Ectodermal cell (in vitro differentiated cells): ENCODE results near the gene PC.
A peak's percentile ranks its signal among the peaks of the same experiment; 100 is the strongest.

Source experiments
- H3K27ac ChIP-seq: 2 replicates; pipeline ENCODE4 v1.7.0; 2013; ENCODE audit warnings: mild to moderate bottlenecking, low read depth, low read length; ENCODE audit not compliant: insufficient read depth, poor library complexity, severe bottlenecking
- H3K27me3 ChIP-seq: 2 replicates; pipeline ENCODE4 v1.7.0; 2013; ENCODE audit warnings: mild to moderate bottlenecking, low read length; ENCODE audit not compliant: insufficient read depth, control insufficient read depth, poor library complexity, severe bottlenecking
- H3K36me3 ChIP-seq: one replicate; pipeline ENCODE4 v1.7.0; 2013; ENCODE audit warnings: low read length; ENCODE audit not compliant: control insufficient read depth, insufficient read depth
- H3K4me1 ChIP-seq: one replicate; pipeline ENCODE4 v1.7.0; 2013; ENCODE audit warnings: low read length; ENCODE audit not compliant: control insufficient read depth, insufficient read depth
- H3K4me3 ChIP-seq: 2 replicates; pipeline ENCODE4 v1.7.0; 2013; ENCODE audit warnings: low read depth, low read length, control low read depth; ENCODE audit not compliant: insufficient read depth
- H3K9me3 ChIP-seq: 2 replicates; pipeline ENCODE4 v1.7.0; 2013; ENCODE audit warnings: mild to moderate bottlenecking, low read length, moderate library complexity; ENCODE audit not compliant: control insufficient read depth
- WGBS, 2 experiments: methylation state at CpG; one replicate each; pipeline ENCODE4 v1.1.7; 2013; ENCODE audit warnings: missing lambda C conversion rate in 2 of 2; 5-methylcytosine and 5-hydroxymethylcytosine counted together

The PC gene

DNA sequence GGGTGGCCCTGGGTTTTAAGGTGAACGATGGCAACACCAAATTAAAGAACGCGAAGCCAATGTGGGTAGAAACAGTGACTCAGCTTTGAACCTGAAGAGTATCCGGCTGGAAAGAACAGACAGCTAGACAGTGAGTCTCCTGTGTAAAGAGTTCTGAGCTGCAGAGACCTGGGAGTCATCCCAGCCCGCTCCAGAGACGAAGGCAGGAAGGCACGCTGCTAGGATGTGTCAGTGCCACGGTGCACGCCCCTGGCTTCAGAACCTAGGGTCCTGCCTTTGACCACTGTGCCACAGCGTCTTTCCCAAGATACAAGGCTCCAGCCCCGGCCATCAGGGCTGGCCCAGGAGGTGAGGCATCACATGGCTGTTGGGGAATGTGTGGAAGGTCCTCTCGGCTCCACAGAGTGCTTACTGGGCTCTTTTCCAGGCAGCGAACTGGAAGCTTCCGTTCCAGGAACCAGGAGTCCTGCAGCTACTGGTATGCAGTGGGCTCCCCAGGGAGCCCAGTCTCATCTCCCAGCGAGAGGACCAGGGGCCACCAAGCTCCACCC is 71.4 kb downstream of the PC start:
- H3K27ac ChIP-seq, result no peak overlapping the region
- H3K4me1 ChIP-seq, result peaks cover 11% of the 10 kb centered on the region
- no peaks in the 10 kb centered on the region for H3K36me3 ChIP-seq
- 87 to 88% methylated on average over 15 of the region's 15 CpGs for WGBS, 2 experiments
- no peaks in the 10 kb centered on the region for H3K9me3 ChIP-seq
- H3K4me3 ChIP-seq, result no peak overlapping the region
- no peaks in the 10 kb centered on the region for H3K27me3 ChIP-seq

GRCh38 chr11:66885950-66886440 is 72.2 kb downstream of the PC start:
- WGBS, 2 experiments, result 82 to 83% methylated on average over 11 of the region's 11 CpGs
- H3K4me3 ChIP-seq, result no peak overlapping the region
- peaks cover 15% of the 10 kb centered on the region for H3K4me1 ChIP-seq
- no peak overlapping the region for H3K27ac ChIP-seq
- no peaks in the 10 kb centered on the region for H3K36me3 ChIP-seq
- no peaks in the 10 kb centered on the region for H3K27me3 ChIP-seq
- H3K9me3 ChIP-seq, result no peaks in the 10 kb centered on the region

GRCh38 chr11:66885469-66885868 is 72.7 kb downstream of the PC start:
- WGBS, 2 experiments, result 91 to 95% methylated on average over 4 of the region's 4 CpGs
- H3K4me3 ChIP-seq, result no peak overlapping the region
- peaks cover 21% of the 10 kb centered on the region for H3K4me1 ChIP-seq
- H3K36me3 ChIP-seq, result no peaks in the 10 kb centered on the region
- no peaks in the 10 kb centered on the region for H3K9me3 ChIP-seq
- no peaks in the 10 kb centered on the region for H3K27me3 ChIP-seq
- no peak overlapping the region for H3K27ac ChIP-seq

DNA sequence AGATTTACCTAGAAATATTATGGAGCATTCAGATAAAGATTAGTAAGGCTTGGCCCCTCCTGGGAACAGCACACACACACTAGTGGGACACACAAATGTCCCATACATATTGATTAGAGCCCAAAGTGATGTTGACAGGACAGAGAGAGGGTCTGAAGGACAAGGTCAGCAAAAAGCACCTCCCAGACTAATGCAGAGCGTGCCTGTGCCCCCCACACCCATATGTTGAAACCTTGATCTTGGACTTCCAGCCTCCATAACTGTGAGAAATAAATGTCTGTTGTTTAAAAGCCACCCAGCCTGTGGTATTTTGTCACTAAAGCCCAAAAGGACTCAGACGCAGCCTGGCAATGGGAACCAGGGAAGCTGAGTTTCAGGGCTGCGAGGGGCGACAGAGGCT is 73.7 kb downstream of the PC start:
- no peak overlapping the region for H3K4me3 ChIP-seq
- H3K9me3 ChIP-seq, result no peaks in the 10 kb centered on the region
- H3K4me1 ChIP-seq, result peaks cover 22% of the 10 kb centered on the region
- no peak overlapping the region for H3K27ac ChIP-seq
- 94% methylated on average over 4 of the region's 4 CpGs for WGBS, 2 experiments
- no peaks in the 10 kb centered on the region for H3K27me3 ChIP-seq
- no peaks in the 10 kb centered on the region for H3K36me3 ChIP-seq

DNA sequence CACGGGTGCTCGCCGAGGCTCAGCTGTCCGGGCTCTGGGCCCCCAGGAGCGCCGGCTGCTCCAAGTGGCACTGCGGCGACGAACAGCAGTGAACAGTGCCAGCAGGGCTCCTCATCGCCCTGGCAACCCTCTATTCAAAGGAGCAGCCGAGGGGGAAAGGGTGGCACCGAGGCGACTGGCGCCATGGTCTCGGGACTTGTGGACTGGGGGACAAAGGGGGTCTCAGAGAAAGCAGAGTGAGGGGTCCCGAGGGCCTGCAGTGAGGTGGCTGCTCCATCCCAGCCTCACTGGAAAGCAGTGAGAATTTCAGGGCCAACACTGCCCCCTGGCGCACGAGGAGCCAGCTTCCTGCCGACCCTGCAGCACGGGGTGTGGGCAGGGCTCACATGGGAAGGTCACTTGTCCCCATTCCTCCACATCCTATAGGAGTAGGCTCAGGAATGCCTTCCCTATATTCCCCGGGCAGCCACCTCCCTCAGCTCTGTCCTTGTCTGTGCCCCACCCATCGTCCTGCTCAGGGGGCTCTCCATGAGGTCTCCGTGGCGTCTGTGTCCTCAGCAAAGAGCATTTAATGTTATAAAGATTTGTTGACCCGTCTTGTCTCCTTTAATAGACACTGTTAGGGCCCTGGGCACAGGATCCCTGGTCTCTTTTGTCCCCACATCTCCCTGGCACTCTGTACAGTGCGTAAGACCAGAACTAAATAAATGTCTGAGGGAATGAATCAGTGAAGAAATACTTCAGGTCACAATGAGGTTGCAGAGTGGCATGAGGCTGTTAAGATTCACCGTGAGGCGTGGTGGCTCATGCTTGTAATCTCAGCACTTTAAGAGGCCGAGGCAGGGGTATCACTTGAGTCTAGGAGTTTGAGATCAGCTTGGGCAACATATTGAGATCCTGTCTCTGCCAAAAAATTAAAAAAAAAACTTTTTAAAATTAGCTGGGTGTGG is 74.9 kb downstream of the PC start:
- Histone ChIP-seq H3K27me3 (no peaks in the 10 kb centered on the region), H3K36me3 (no peaks in the 10 kb centered on the region), H3K9me3 (no peaks in the 10 kb centered on the region), H3K4me3 (no peak overlapping the region), H3K27ac (peak overlapping the region; percentile 79), H3K4me1 (peaks cover 22% of the 10 kb centered on the region)
- 64 to 67% methylated on average over 29 of the region's 29 CpGs for WGBS, 2 experiments

- H3K36me3 ChIP-seq, result no peaks in the 10 kb centered on the region
- no peak overlapping the region for H3K4me3 ChIP-seq
- no peaks in the 10 kb centered on the region for H3K9me3 ChIP-seq
- H3K27me3 ChIP-seq, result no peaks in the 10 kb centered on the region
- H3K27ac ChIP-seq, result peak overlapping the region; percentile 79
- 81 to 86% methylated on average over 14 of the region's 14 CpGs for WGBS, 2 experiments
- H3K4me1 ChIP-seq, result peaks cover 22% of the 10 kb centered on the region
Measured at GRCh38 chr11:66882561-66883015, 75.6 kb downstream of the PC start.

GRCh38 chr11:66881927-66882452 is 76.2 kb downstream of the PC start:
- no peaks in the 10 kb centered on the region for H3K9me3 ChIP-seq
- no peaks in the 10 kb centered on the region for H3K27me3 ChIP-seq
- H3K36me3 ChIP-seq, result no peaks in the 10 kb centered on the region
- H3K27ac ChIP-seq, result no peak overlapping the region
- H3K4me1 ChIP-seq, result peaks cover 22% of the 10 kb centered on the region
- H3K4me3 ChIP-seq, result no peak overlapping the region
- 83 to 88% methylated on average over 9 of the region's 9 CpGs for WGBS, 2 experiments

DNA sequence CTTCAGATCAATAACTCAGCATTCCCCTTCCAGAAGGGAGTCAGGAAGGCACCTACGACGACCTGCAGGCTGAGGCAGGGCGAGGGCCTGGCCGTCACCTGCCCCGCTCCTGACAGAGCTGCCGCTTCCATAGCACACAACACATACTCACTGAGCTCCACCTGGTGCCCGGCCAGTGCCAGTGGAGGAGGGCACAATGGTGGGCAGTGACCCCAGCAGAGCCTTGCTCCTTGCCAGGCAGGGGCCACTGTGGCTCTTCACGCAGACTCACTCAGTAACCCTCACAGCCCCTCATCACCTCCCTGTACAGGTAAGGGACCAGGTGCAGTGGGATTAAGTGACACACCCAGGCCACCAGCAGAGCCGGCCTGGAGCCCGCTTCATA is 76.7 kb downstream of the PC start:
- no peaks in the 10 kb centered on the region for H3K36me3 ChIP-seq
- H3K4me3 ChIP-seq, result no peak overlapping the region
- H3K9me3 ChIP-seq, result no peaks in the 10 kb centered on the region
- H3K27me3 ChIP-seq, result no peaks in the 10 kb centered on the region
- H3K4me1 ChIP-seq, result peaks cover 20% of the 10 kb centered on the region
- H3K27ac ChIP-seq, result no peak overlapping the region
- 89 to 93% methylated on average over 10 of the region's 10 CpGs for WGBS, 2 experiments

DNA sequence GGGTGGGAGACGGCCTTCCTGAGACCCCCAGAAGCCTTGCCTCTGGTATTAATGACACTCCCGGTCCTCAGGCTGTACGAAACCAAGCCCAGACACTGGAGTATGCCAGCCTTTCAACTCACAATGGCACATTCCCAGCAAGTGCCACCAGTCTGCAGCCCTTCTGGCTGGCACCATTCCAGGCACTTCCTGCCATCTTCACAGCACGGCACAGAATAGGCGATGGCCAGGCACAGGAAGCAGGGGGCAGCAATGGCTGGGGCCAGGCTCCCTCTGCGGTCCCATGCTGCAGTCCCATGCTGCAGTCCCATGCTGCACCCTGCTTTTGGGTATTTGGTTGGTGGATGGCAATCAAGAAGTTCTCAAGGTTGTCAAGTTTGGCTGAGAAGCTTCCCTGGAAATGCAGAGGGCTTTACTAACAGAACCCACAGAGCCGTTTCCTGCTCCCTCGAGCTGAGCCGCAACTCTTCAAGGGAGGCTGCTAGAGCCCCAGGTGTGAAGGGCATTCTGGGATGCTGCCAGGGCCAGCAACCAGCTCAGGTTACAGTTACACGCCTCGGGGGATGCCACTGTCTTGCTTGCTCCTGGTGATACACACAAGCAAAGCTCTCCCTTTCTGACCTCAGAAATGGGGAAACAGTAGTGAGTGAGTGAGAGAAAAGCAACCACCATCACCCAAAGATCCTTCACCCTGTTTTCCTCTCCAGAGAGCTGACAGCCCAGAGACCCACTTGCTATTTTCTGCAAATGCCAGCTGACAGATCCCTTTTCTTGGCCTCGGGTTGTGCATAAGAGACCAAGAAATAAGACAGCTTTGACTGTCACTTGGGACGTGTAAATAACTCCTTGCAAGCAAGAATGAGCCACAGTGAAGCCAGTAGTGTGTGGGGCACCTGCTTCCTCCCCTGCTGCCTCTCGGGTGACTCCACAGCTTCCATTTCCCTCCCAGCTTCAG is 77.4 kb downstream of the PC start:
- Histone ChIP-seq H3K9me3 (no peaks in the 10 kb centered on the region), H3K27ac (no peak overlapping the region), H3K4me3 (no peak overlapping the region), H3K36me3 (no peaks in the 10 kb centered on the region), H3K27me3 (no peaks in the 10 kb centered on the region), H3K4me1 (peaks cover 26% of the 10 kb centered on the region)
- WGBS, 2 experiments, result 76 to 78% methylated on average over 14 of the region's 14 CpGs
